ENCODE results near the gene SLC22A23.

The SLC22A23 gene

DNA sequence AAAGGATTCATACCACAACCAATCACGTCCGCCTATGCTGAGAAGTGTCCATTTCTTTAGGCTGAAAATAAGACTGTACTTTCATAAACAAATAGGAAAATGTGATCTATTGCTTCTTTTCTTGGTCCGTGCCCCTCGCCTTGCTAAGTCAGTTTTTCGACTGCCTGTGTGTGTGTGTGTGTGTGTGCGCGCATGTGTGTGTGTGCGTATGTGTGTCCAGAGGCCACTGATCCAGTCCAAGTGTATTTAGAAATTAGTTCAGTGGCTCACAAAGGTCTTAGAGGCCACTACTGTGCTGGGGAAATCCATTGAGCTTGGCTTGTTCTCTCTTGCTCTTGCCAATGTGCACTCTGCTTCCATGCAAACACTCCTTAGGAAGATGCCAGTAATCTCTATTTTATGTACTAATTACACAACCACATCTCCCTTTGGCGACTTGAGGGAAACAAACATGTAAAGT, 50.5 kb downstream of the SLC22A23 start:
- TF ChIP-seq ZFX (IDR thresholded peaks at IDR 0.05) = no peak
- TF ChIP-seq, protein P1, sequence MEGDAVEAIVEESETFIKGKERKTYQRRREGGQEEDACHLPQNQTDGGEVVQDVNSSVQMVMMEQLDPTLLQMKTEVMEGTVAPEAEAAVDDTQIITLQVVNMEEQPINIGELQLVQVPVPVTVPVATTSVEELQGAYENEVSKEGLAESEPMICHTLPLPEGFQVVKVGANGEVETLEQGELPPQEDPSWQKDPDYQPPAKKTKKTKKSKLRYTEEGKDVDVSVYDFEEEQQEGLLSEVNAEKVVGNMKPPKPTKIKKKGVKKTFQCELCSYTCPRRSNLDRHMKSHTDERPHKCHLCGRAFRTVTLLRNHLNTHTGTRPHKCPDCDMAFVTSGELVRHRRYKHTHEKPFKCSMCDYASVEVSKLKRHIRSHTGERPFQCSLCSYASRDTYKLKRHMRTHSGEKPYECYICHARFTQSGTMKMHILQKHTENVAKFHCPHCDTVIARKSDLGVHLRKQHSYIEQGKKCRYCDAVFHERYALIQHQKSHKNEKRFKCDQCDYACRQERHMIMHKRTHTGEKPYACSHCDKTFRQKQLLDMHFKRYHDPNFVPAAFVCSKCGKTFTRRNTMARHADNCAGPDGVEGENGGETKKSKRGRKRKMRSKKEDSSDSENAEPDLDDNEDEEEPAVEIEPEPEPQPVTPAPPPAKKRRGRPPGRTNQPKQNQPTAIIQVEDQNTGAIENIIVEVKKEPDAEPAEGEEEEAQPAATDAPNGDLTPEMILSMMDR (conservative IDR thresholded peaks at IDR 0.05) = no peak
- no peak overlapping the region for H3K27ac ChIP-seq

DNA sequence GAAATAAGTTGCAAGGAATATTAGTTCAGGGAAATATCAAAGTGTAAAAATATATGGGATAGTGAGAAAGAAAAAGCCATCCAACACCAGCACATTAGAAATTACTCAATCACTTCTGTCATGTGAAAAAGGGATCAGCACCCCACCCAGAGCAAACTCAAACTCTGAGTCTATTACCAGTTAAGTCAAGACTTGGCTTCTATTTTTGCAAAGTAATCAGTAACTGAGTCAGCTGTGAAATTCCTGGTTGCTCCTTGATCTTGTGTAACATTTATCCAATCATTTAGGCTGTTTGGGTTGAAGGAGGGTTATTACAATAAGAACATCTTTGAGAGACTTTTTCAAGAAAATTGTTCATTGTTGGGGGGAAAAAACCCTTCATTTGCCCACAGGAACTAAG, 51.2 kb downstream of the SLC22A23 start:
- no peak overlapping the region for H3K27ac ChIP-seq
- no peak for TF ChIP-seq ZFX (IDR thresholded peaks at IDR 0.05)
- TF ChIP-seq, protein P1 (conservative IDR thresholded peaks at IDR 0.05) = no peak

GRCh38 chr6:3405182-3405518, 51.7 kb downstream of the SLC22A23 start:
- H3K27ac ChIP-seq = no peak overlapping the region
- TF ChIP-seq, protein P1 (conservative IDR thresholded peaks at IDR 0.05) = no peak
- TF ChIP-seq ZFX (IDR thresholded peaks at IDR 0.05) = no peak

GRCh38 chr6:3403238-3404173, 53.3 kb downstream of the SLC22A23 start:
- TF ChIP-seq ZFX (IDR thresholded peaks at IDR 0.05) = no peak
- TF ChIP-seq, protein P1 (conservative IDR thresholded peaks at IDR 0.05) = no peak
- H3K27ac ChIP-seq = no peak overlapping the region

DNA sequence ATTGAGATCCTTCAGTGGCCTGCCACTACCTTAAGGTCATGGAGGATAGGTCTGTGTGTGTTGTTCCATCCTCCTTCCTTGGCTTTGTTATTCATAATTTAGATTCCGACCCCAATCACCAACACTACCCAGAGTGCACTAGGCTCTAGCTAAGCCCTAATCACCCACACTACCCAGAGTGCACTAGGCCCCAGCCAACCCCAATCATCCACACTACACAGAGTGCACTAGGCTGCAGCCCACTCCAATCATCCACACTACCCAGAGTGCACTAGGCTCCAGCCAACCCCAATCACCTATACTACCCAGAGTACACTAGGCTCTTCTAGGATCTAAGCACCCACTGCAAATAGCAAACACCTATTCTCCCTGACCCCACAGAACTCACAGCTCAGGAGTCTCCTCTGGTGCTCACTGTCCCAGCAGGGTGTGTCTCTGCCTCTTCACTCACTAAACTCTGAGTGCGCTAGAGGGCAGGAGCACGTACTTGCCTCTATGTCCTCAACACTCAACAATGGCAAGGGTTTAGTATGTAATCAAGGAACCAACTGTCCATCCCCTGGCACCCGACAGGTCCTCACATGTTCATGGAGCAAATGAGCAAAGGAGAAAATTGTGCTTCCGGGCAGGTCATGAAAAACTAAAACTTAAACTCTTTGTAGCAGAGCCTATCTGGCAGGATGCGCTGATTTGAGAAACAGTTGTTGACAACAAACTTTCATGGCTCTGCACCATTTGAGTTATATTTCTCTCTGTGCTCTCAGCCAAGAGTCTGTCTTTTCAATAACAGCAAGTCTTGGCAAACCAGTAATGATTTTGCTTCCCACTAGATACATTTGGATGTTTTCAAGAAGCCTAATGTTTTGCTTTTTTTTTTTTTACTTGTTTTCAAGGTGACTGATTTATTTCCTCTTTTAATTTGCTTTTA, 54.3 kb downstream of the SLC22A23 start:
- H3K27ac ChIP-seq = no peak overlapping the region
- no peak for TF ChIP-seq ZFX (IDR thresholded peaks at IDR 0.05)
- TF ChIP-seq, protein P1 (conservative IDR thresholded peaks at IDR 0.05) = no peak

DNA sequence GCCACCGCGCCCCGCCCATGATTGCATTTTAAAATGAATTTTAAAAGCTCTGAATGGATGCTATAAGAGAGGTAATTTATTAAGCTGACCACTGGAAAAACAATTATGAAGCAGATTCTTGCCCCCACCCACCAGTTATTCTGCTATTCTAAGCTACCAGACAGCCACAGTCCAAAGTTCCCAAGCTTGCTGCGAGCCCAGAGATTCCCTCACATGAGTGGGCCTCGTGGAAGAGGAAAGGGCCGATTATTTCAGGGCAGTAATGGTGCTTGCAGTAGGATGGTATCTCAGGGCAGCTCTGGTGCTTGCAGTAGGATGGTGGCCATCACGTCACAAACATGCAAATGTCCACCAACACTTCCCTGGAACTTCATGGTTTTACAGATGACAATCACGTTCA, 56.7 kb downstream of the SLC22A23 start:
- H3K27ac ChIP-seq = no peak overlapping the region; the same call in 1 of the 2 replicates
- TF ChIP-seq, protein P1 (conservative IDR thresholded peaks at IDR 0.05) = no peak
- TF ChIP-seq ZFX (IDR thresholded peaks at IDR 0.05) = no peak

All from C4-2B (cell line).